H1 (cell line): ENCODE results near the gene KLK12. TPM values are rescaled to one million over a fixed set of nuclear protein-coding genes. Genes with fewer than 3 reads are reported as not detected.

Experiments
- CTCF ChIA-PET: fragments of 300-600 bp; sonication (Branson Sonifier 250); formaldehyde crosslinking; loops from one replicate; lab custom pipeline; 2021; ENCODE audit not compliant: partially characterized antibody; lab: Charles Lee
- POLR2A ChIA-PET: fragments of 300-600 bp; sonication (Branson Sonifier 250); formaldehyde crosslinking; loops from one replicate; lab custom pipeline; 2021; ENCODE audit warnings: inconsistent platforms; ENCODE audit not compliant: partially characterized antibody; lab: Charles Lee
- DNase-seq, 2 experiments: peaks; one replicate each; pipeline versions ENCODE4 v3.0.0 to v3.0.0-alpha.2; 2010 to 2022; ENCODE audit warnings: low spot score in 2 of 2, low read depth in 1 of 2, mixed read lengths in 1 of 2
- FAIRE-seq: peaks from 2 replicates; lab custom pipeline; 2011; peaks lifted over from hg19 to GRCh38; lab: Jason Lieb, UNC
- H2AFZ ChIP-seq: 2 replicates; pipeline ENCODE4 v1.8.1; 2012; ENCODE audit warnings: low read length, inconsistent platforms
- H2AK5ac ChIP-seq: 2 replicates; pipeline ENCODE4 v1.6.1; 2013; ENCODE audit warnings: low read depth, low read length
- H2BK120ac ChIP-seq: replicated peaks from 2 replicates; pipeline ENCODE3; 2013; ENCODE audit warnings: low read depth, low read length, inconsistent platforms
- H2BK12ac ChIP-seq: 2 replicates; pipeline ENCODE4 v1.6.1; 2013; ENCODE audit warnings: low read depth, low read length
- H2BK15ac ChIP-seq: 2 replicates; pipeline ENCODE4 v1.6.1; 2013; ENCODE audit warnings: low read length
- H2BK20ac ChIP-seq: 2 replicates; pipeline ENCODE4 v1.6.1; 2013; ENCODE audit warnings: low read length
- H2BK5ac ChIP-seq: 2 replicates; pipeline ENCODE4 v1.6.1; 2013; ENCODE audit warnings: low read depth, low read length
- H3K14ac ChIP-seq: 2 replicates; pipeline ENCODE4 v1.6.1; 2013; ENCODE audit warnings: inconsistent platforms; ENCODE audit not compliant: insufficient read length
- H3K18ac ChIP-seq: 2 replicates; pipeline ENCODE4 v1.6.1; 2013; ENCODE audit warnings: low read length; ENCODE audit errors: extremely low read depth
- H3K23ac ChIP-seq: 2 replicates; pipeline ENCODE4 v1.6.1; 2013; ENCODE audit warnings: inconsistent platforms; ENCODE audit not compliant: insufficient read length
- H3K23me2 ChIP-seq: 2 replicates; pipeline ENCODE4 v1.6.1; 2013; ENCODE audit warnings: low read depth, low read length
- H3K27ac ChIP-seq: 2 replicates; pipeline ENCODE4 v1.6.1; 2011; ENCODE audit warnings: low read depth, low read length, inconsistent platforms
- H3K27me3 ChIP-seq, 4 experiments: replicated peaks in 1 of 4; 1 replicate in 1 of 4; 2 replicates in 3 of 4; pipeline versions ENCODE4 v1.6.1 to v1.8.1; 2011 to 2013; ENCODE audit warnings: low read length in 3 of 4, mild to moderate bottlenecking in 3 of 4, inconsistent platforms in 2 of 4, mixed read lengths in 2 of 4, moderate library complexity in 1 of 4; ENCODE audit not compliant: control insufficient read depth in 3 of 4, insufficient read depth in 3 of 4; ENCODE audit errors: extremely low read depth in 1 of 4
- H3K36me3 ChIP-seq, 4 experiments: 2 replicates each; pipeline versions ENCODE4 v1.6.1 to v1.8.1; 2011 to 2013; ENCODE audit warnings: mild to moderate bottlenecking in 4 of 4, low read length in 3 of 4, moderate library complexity in 2 of 4, control low read depth in 1 of 4, inconsistent platforms in 1 of 4; ENCODE audit not compliant: insufficient read depth in 4 of 4, control insufficient read depth in 2 of 4
- H3K4ac ChIP-seq: replicated peaks from 2 replicates; pipeline ENCODE3; 2013; ENCODE audit warnings: low read length, low read depth, mixed read lengths, inconsistent platforms; ENCODE audit not compliant: insufficient read length
- H3K4me1 ChIP-seq, 4 experiments: replicated peaks in 1 of 4; 1 replicate in 1 of 4; 2 replicates in 3 of 4; pipeline versions ENCODE4 v1.6.1 to v1.8.1; 2011 to 2013; ENCODE audit warnings: low read length in 3 of 4, inconsistent platforms in 2 of 4, mixed read lengths in 1 of 4; ENCODE audit not compliant: insufficient read depth in 4 of 4, control insufficient read depth in 3 of 4
- H3K4me2 ChIP-seq, 2 experiments: 2 replicates each; pipeline versions ENCODE4 v1.6.1 to v1.8.1; 2011 to 2013; ENCODE audit warnings: low read depth in 2 of 2, low read length in 2 of 2, control low read depth in 1 of 2, inconsistent platforms in 1 of 2, mild to moderate bottlenecking in 1 of 2; ENCODE audit not compliant: insufficient read depth in 1 of 2
- H3K4me3 ChIP-seq, 4 experiments: fragments of 200-600, 300-600 bp in 1 of 4; sonication (generic), shearing (Covaris generic), sonication (Bioruptor Twin) in 1 of 4; 2 replicates each; pipeline versions ENCODE4 v1.5.1 to v1.8.1; 2011 to 2016; ENCODE audit warnings: low read length in 4 of 4, low read depth in 3 of 4, control low read depth in 2 of 4, inconsistent platforms in 2 of 4, mild to moderate bottlenecking in 2 of 4, mixed read lengths in 1 of 4, moderate library complexity in 1 of 4; ENCODE audit not compliant: insufficient read depth in 2 of 4; ENCODE audit errors: extremely low read depth in 1 of 4
- H3K56ac ChIP-seq: replicated peaks from 2 replicates; pipeline ENCODE3; 2013; ENCODE audit warnings: low read depth, mild to moderate bottlenecking, mixed read lengths, low read length, inconsistent platforms; ENCODE audit not compliant: insufficient read length
- H3K79me1 ChIP-seq: 2 replicates; pipeline ENCODE4 v1.6.1; 2013; ENCODE audit warnings: low read depth, low read length, control low read depth
- H3K79me2 ChIP-seq, 2 experiments: 2 replicates each; pipeline versions ENCODE4 v1.6.1 to v1.8.1; 2012 to 2013; ENCODE audit warnings: low read length in 2 of 2, mild to moderate bottlenecking in 2 of 2, inconsistent platforms in 1 of 2; ENCODE audit not compliant: insufficient read depth in 2 of 2, control insufficient read depth in 1 of 2
- H3K9ac ChIP-seq, 4 experiments: replicated peaks in 1 of 4; 1 replicate in 1 of 4; 2 replicates in 3 of 4; pipeline versions ENCODE4 v1.6.1 to v1.8.1; 2011 to 2013; ENCODE audit warnings: low read depth in 3 of 4, low read length in 3 of 4, control low read depth in 2 of 4, mild to moderate bottlenecking in 2 of 4, moderate library complexity in 2 of 4, inconsistent platforms in 1 of 4; ENCODE audit errors: extremely low read depth in 1 of 4
- H3K9me3 ChIP-seq, 2 experiments: 2 replicates each; pipeline versions ENCODE4 v1.6.1 to v1.8.1; 2012 to 2013; ENCODE audit warnings: mild to moderate bottlenecking in 2 of 2, moderate library complexity in 2 of 2, control low read depth in 1 of 2, inconsistent platforms in 1 of 2, low read depth in 1 of 2, low read length in 1 of 2, mixed read lengths in 1 of 2; ENCODE audit not compliant: insufficient read depth in 2 of 2
- H4K20me1 ChIP-seq, 2 experiments: replicated peaks in 1 of 2; 2 replicates each; pipeline versions ENCODE3 to v1.8.1; 2011 to 2013; ENCODE audit warnings: inconsistent platforms in 2 of 2, low read length in 2 of 2, mild to moderate bottlenecking in 1 of 2; ENCODE audit not compliant: insufficient read depth in 2 of 2, control insufficient read depth in 1 of 2
- H4K5ac ChIP-seq: 2 replicates; pipeline ENCODE4 v1.6.1; 2013; ENCODE audit warnings: low read length, low read depth, mixed read lengths, inconsistent platforms; ENCODE audit not compliant: insufficient read length
- H4K8ac ChIP-seq: 2 replicates; pipeline ENCODE4 v1.8.0; 2013; ENCODE audit warnings: mild to moderate bottlenecking, moderate library complexity, low read length, inconsistent platforms; ENCODE audit not compliant: insufficient read depth; ENCODE audit errors: extremely low read depth
- H4K91ac ChIP-seq: replicated peaks from 2 replicates; pipeline ENCODE3; 2013; ENCODE audit warnings: low read length, mixed read lengths, inconsistent platforms; ENCODE audit not compliant: insufficient read length
- ASH2L ChIP-seq: fragments of 200-600, 300-600 bp; sonication (generic); IDR thresholded peaks from one replicate; pipeline ENCODE4 v1.7.1; 2017; ENCODE audit warnings: low read length
- BCL11A ChIP-seq, 2 experiments: IDR thresholded peaks; one replicate each; pipeline ENCODE4 v1.6.1; 2011; ENCODE audit warnings: low read depth in 2 of 2, low read length in 2 of 2, mild to moderate bottlenecking in 2 of 2
- EGR1 ChIP-seq: IDR thresholded peaks from 2 replicates; pipeline ENCODE4 v1.6.1; 2011; ENCODE audit warnings: low read depth, low read length, borderline replicate concordance
- EP300 ChIP-seq, 2 experiments: IDR thresholded peaks; 1 replicate in 1 of 2; 2 replicates in 1 of 2; pipeline ENCODE4 v1.6.1; 2011 to 2012; ENCODE audit warnings: low read depth in 2 of 2, low read length in 2 of 2, mild to moderate bottlenecking in 2 of 2, borderline replicate concordance in 1 of 2, inconsistent platforms in 1 of 2, moderate library complexity in 1 of 2
- GTF2F1 ChIP-seq: IDR thresholded peaks from 2 replicates; pipeline ENCODE4 v1.6.1; 2012; ENCODE audit warnings: low read depth, low read length, improper control_type of control experiment, borderline replicate concordance
- JUN ChIP-seq: IDR thresholded peaks from 2 replicates; pipeline ENCODE4 v1.6.1; 2011; ENCODE audit warnings: low read depth, mild to moderate bottlenecking, improper control_type of control experiment, low read length
- NANOG ChIP-seq: IDR thresholded peaks from 2 replicates; pipeline ENCODE4 v1.6.1; 2011; ENCODE audit warnings: low read length, low read depth, mild to moderate bottlenecking, inconsistent platforms; ENCODE audit not compliant: insufficient read depth, poor library complexity, severe bottlenecking
- PHF8 ChIP-seq: fragments of 200-600 bp; sonication (generic); conservative IDR thresholded peaks from 2 replicates; pipeline ENCODE4 v1.7.1; 2012; ENCODE audit warnings: low read depth, mild to moderate bottlenecking, inconsistent platforms, low read length, moderate library complexity
- RFX5 ChIP-seq: IDR thresholded peaks from 2 replicates; pipeline ENCODE4 v1.6.1; 2011; ENCODE audit warnings: low read depth, low read length, improper control_type of control experiment, borderline replicate concordance
- SIX5 ChIP-seq: IDR thresholded peaks from 2 replicates; pipeline ENCODE4 v1.6.1; 2011; ENCODE audit warnings: mild to moderate bottlenecking, low read depth, low read length
- TAF7 ChIP-seq: optimal IDR thresholded peaks from 2 replicates; pipeline ENCODE3; 2011; ENCODE audit warnings: low read depth, mild to moderate bottlenecking, inconsistent platforms, low read length, moderate library complexity, borderline replicate concordance
- TBP ChIP-seq: IDR thresholded peaks from 2 replicates; pipeline ENCODE4 v1.6.1; 2011; ENCODE audit warnings: low read depth, low read length, improper control_type of control experiment
- WGBS, 2 experiments: shearing (Covaris generic) in 1 of 2; methylation state at CpG; one replicate each; pipeline versions ENCODE4 v1.1.6 to v1.1.7; 2013 to 2015; ENCODE audit warnings: low lambda C conversion rate in 2 of 2, mixed read lengths in 2 of 2, inconsistent platforms in 1 of 2, low coverage in 1 of 2, missing lambda C conversion rate in 1 of 2; ENCODE audit not compliant: insufficient replicate concordance in 2 of 2, insufficient coverage in 1 of 2, insufficient read length in 1 of 2; ENCODE audit errors: extremely low coverage in 1 of 2, missing lambda C conversion rate in 1 of 2; 5-methylcytosine and 5-hydroxymethylcytosine counted together
- polyA plus RNA-seq, 7 experiments: library from polyadenylated mRNA; depleted of rRNA in 3 of 7; stranded (reverse) in 5 of 7; unstranded in 2 of 7; fragments of >200 nt in 5 of 7; fragments of 200-250 nt in 2 of 7; gene quantifications; 1 replicate in 5 of 7; 2 replicates in 1 of 7; 4 replicates in 1 of 7; pipeline versions ENCODE4 v1.2.1 to v1.2.3, GENCODE V29; 2011 to 2013; ENCODE audit warnings: missing spikeins in 2 of 7, mixed read lengths in 2 of 7
- total RNA-seq: library from RNA; stranded (reverse); fragmentation: NEBNext Ultra II Directional; extraction: Animal tissue kit (Norgen Biotek cat#: 25700); gene quantifications from 2 replicates; pipeline ENCODE4 v1.2.1, GENCODE V29; 2021
- TF ChIP-seq, protein P1 (sequence below): IDR thresholded peaks from 2 replicates; pipeline ENCODE4 v1.6.1; 2012; ENCODE audit warnings: inconsistent platforms

Gene KLK12
- total and polyA plus RNA-seq, 2 of the 8 experiments (the other 6 are each of a cell fraction or from before 2014, with no cell fraction given): 0.24 TPM; not detected in 1

DNA sequence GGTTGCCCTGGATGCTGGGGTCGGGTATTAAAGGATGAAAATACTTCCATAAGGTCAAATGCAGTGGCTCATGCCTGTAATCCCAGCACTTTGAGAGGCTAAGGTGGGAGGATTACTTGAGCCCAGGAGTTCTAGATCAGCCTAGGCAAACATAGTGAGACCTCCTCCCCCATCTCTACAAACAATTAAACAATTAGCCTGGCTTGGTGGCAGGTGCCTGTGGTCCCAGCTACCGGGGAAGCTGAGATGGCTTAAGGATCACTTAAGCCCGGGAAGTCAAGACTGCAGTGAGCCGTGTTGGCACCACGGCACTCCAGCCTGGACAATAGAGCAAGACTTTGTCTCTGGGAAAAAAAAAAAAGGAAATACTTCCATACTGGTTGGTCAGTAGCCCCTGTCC is 9.9 kb downstream of the KLK12 start:
- CTCF ChIA-PET: interaction anchor here (1.5 to 15.0 kb wide), 3 partner anchors 24 to 95 kb away, joined by 4 to 269 read pairs (median 4); partner anchors contain the start of gene KLK8
- Histone ChIP-seq H3K4ac (no peak overlapping the region), H2AK5ac (no peak overlapping the region)
- no peak for TF ChIP-seq ASH2L
- TF ChIP-seq, protein P1, sequence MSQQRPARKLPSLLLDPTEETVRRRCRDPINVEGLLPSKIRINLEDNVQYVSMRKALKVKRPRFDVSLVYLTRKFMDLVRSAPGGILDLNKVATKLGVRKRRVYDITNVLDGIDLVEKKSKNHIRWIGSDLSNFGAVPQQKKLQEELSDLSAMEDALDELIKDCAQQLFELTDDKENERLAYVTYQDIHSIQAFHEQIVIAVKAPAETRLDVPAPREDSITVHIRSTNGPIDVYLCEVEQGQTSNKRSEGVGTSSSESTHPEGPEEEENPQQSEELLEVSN: no peak
- no peak for TF ChIP-seq BCL11A (IDR thresholded peaks at IDR 0.05; ENCODE audit: low read depth in 2 of 2, low read length in 2 of 2)
- no peak for TF ChIP-seq TAF7
- TF ChIP-seq JUN: no peak
- no peak for TF ChIP-seq SIX5
- no peak for TF ChIP-seq RFX5
- TF ChIP-seq GTF2F1: no peak
- no peak for TF ChIP-seq EGR1
- no peak for TF ChIP-seq PHF8
- no peak for TF ChIP-seq EP300 (IDR thresholded peaks at IDR 0.05; ENCODE audit: borderline replicate concordance in 1 of 2, low read depth in 2 of 2, low read length in 2 of 2)
- TF ChIP-seq TBP: no peak
- no peak for TF ChIP-seq NANOG

More for the DNA sequence above, 9.9 kb downstream of the KLK12 start:
- Histone ChIP-seq H3K79me1 (no peaks in the 10 kb centered on the region), H2BK20ac (no peak overlapping the region), H3K56ac (no peak overlapping the region), H2BK120ac (peak overlapping the region; percentile 39), H4K20me1 (no peaks in the 10 kb centered on the region), H4K8ac (no peak overlapping the region), H3K27ac (no peak overlapping the region), H3K79me2 (no peaks in the 10 kb centered on the region), H3K36me3 (no peaks in the 10 kb centered on the region), H2BK15ac (no peak overlapping the region), H3K4me3 (no peak overlapping the region), H2AFZ (no peak overlapping the region), H3K23me2 (no peaks in the 10 kb centered on the region; the same call in 1 of the 2 replicates), H4K91ac (no peak overlapping the region), H3K23ac (no peak overlapping the region), H4K5ac (no peak overlapping the region), H3K14ac (no peak overlapping the region), H3K9me3 (no peaks in the 10 kb centered on the region), H3K18ac (no peak overlapping the region), H3K4me1 (peaks cover 3 to 25% (median 17%) of the 10 kb centered on the region in 4 experiments), H2BK5ac (no peak overlapping the region), H3K27me3 (peaks cover 0 to 4% (median 2%) of the 10 kb centered on the region in 4 experiments; a peak in 3 of 7 replicates), H3K9ac (no peak overlapping the region), H3K4me2 (no peak overlapping the region), H2BK12ac (0 out of 2 replicates have a peak overlapping the region, but pooled peaks have one; percentile 43)
- FAIRE-seq (no peak), DNase-seq (no peak)
- 85% methylated on average over 5 of the region's 5 CpGs; no CpG with 5 or more reads in 1 of the 2 experiments for WGBS, 2 experiments
- POLR2A ChIA-PET: interaction anchor here (1.2 kb wide), 1 partner anchor 72 kb away, joined by 3 read pairs; no protein-coding TSS in a partner anchor
